GM18870 (cell line): ENCODE measurements around the gene SIM2.

Experiments
- ATAC-seq: cut with Tn5 transposase; IDR thresholded peaks from one replicate; pipeline ENCODE4 v1.9.1; 2021; ENCODE audit warnings: moderate library complexity; ENCODE audit not compliant: unreplicated experiment

SIM2 gene

DNA sequence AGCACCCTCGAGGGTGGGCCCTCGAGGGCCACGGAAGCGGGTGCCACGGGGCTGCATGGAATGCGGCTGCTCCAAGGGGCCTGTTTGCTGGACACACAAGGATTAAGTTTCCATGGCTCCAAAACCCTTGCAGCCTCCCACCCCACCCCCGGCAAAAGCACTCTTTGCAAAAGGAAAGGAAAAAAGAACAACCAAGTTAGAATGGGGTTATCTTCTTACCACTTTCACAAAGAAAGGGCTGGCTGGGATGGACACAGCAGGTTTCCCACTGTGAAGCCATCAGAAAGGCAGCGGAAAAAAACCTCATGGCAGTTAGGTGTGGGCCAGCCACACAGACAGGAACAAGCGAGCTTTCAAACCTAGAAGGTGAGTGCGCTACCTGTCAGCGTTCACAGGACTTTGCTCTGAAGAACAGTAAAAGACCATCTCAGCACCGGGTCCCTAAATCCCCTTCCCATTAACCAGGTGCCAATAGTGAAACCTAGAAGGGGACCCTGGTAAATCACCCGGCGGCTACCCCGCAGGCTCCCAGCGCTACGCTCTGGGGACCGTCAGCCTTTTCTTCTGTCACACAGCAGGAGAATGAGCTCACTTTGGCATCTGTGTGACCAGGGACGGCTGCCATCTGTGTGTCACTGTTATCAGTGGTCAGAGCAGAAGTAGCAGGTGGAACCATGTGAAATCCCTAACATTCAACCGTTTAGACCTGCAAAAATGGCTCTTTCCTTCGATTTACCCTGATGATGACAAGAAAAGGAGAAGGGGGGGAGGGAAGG lies 93.0 kb downstream of the SIM2 start:
- no peak for ATAC-seq

DNA sequence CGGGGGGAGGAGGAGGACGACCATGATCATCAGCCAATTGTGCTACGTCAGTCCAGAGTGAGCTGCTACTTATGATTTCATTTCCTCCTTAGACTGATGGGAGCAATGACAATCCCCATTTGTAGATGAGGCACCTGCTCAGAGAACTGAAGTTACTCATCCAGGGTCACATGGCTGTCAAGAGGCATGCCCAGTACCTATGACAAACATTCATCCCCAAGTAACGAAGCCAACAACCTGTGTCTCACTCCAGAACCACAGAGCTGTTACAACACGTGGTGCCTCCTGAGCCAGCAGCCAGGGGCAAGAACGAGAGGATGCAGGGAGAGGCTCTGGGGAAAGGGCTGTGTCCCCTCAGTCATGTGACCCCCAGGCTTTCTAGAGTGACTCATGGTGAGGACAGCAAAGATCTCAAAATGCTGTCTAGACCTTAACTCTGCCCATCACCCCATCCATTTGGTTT lies 93.6 kb downstream of the SIM2 start:
- ATAC-seq: no peak

DNA sequence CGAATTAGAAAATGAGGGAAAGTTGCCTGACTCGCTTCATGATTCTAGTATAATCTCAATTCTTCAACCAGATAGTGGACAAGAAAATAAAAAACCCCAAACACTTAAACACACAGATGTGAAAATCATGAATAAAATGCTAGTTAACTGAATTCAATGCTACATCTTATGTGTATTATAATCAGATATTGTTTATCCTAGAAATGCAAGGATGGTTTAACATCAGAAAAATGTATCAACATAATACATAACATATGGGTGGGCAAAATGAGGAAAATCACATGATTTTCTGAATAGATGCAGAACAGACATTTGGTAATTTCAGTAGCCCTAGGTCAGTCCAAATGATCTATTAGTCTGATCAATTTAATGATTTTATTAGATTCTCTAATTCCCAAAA lies 97.2 kb downstream of the SIM2 start:
- no peak for ATAC-seq

DNA sequence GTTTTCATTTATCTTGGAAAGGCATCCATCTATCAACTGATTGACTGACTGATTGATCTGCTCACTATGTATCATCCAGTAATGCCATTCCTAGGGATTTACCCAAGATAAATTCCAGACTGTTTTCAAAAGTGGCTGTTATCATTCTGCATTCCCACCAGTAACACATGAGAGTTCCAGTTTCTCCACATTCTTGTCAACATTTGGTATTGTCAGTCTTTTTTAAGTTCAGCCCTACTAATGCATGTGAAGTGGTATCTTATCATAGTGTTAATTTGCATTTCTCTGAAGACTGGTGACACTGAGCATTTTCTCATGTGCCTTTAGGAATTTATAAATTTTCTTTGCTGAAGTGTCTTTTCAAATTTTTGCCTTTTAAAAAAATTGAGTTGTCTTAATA lies 99.6 kb downstream of the SIM2 start:
- no peak for ATAC-seq
